Fibroblast of lung (primary cell): ENCODE data around the gene DKK3. TPM values are rescaled to one million over a fixed set of nuclear protein-coding genes. Genes with fewer than 3 reads are reported as not detected.
A peak's percentile ranks its signal among the peaks of the same experiment; 100 is the strongest.

Experiments
- DNase-seq, 2 donors: peaks; one replicate each; pipeline versions ENCODE4 v3.0.0 to v3.0.0-alpha.2; 2010; ENCODE audit warnings: low read depth in 2 of 2
- H2AFZ ChIP-seq: 2 replicates; pipeline ENCODE4 v1.5.1; 2012; ENCODE audit warnings: low read length, control low read depth, inconsistent platforms
- H3K27ac ChIP-seq: 2 replicates; pipeline ENCODE4 v1.5.1; 2011; ENCODE audit warnings: low read length, control low read depth; ENCODE audit not compliant: insufficient read depth
- H3K27me3 ChIP-seq: 2 replicates; pipeline ENCODE4 v1.5.1; 2011; ENCODE audit warnings: mild to moderate bottlenecking, low read length; ENCODE audit not compliant: control insufficient read depth, insufficient read depth
- H3K36me3 ChIP-seq: 2 replicates; pipeline ENCODE4 v1.5.1; 2011; ENCODE audit warnings: low read length; ENCODE audit not compliant: control insufficient read depth, insufficient read depth
- H3K4me1 ChIP-seq: 2 replicates; pipeline ENCODE4 v1.5.1; 2011; ENCODE audit warnings: low read length; ENCODE audit not compliant: control insufficient read depth, insufficient read depth; ENCODE audit errors: extremely low read depth
- H3K4me2 ChIP-seq: 2 replicates; pipeline ENCODE4 v1.5.1; 2011; ENCODE audit warnings: low read length, control low read depth; ENCODE audit not compliant: insufficient read depth; ENCODE audit errors: extremely low read depth
- H3K4me3 ChIP-seq, 4 experiments: fragments of 200-600 bp in 1 of 4; sonication (generic) in 1 of 4; replicated peaks in 1 of 4; 2 replicates each; pipeline ENCODE4 v1.5.1; 2011 to 2016; ENCODE audit warnings: low read length in 4 of 4, low read depth in 3 of 4, mild to moderate bottlenecking in 3 of 4, control low read depth in 2 of 4, inconsistent platforms in 1 of 4, mixed read lengths in 1 of 4; ENCODE audit not compliant: insufficient read depth in 1 of 4; ENCODE audit errors: control extremely low read depth in 1 of 4
- H3K79me2 ChIP-seq: 2 replicates; pipeline ENCODE4 v1.5.1; 2012; ENCODE audit warnings: mild to moderate bottlenecking, low read length, inconsistent platforms; ENCODE audit not compliant: control insufficient read depth, insufficient read depth
- H3K9ac ChIP-seq: 2 replicates; pipeline ENCODE4 v1.5.1; 2011; ENCODE audit warnings: mild to moderate bottlenecking, low read length, control low read depth; ENCODE audit not compliant: insufficient read depth
- H3K9me3 ChIP-seq: 2 replicates; pipeline ENCODE4 v1.5.1; 2012; ENCODE audit warnings: low read depth, low read length; ENCODE audit not compliant: control insufficient read depth, insufficient read depth
- H4K20me1 ChIP-seq: 2 replicates; pipeline ENCODE4 v1.5.1; 2011; ENCODE audit warnings: low read length; ENCODE audit not compliant: control insufficient read depth, insufficient read depth; ENCODE audit errors: extremely low read depth
- EZH2 ChIP-seq: IDR thresholded peaks from 2 replicates; pipeline ENCODE4 v1.5.1; 2012; ENCODE audit warnings: low read length, control low read depth, mild to moderate bottlenecking; ENCODE audit errors: missing control alignments
- polyA plus RNA-seq, 2 donors: library from polyadenylated mRNA; depleted of rRNA in 1 of 2; stranded (reverse) in 1 of 2; unstranded in 1 of 2; fragments of >200 nt; gene quantifications; 2 replicates each; pipeline ENCODE4 v1.2.1, GENCODE V29; 2011 to 2012; ENCODE audit warnings: missing spikeins in 1 of 2
- total RNA-seq: library from RNA; depleted of rRNA; stranded (reverse); fragments of >200 nt; gene quantifications from 2 replicates; pipeline ENCODE4 v1.2.1, GENCODE V29; 2014
- TF ChIP-seq, protein P1 (sequence below), 2 donors: IDR thresholded peaks in 1 of 2; conservative IDR thresholded peaks in 1 of 2; 1 replicate in 1 of 2; 2 replicates in 1 of 2; pipeline ENCODE4 v1.5.1; 2011 to 2012; ENCODE audit warnings: low read length in 2 of 2, control low read depth in 1 of 2, inconsistent platforms in 1 of 2, low read depth in 1 of 2, mild to moderate bottlenecking in 1 of 2

Gene DKK3
- total and polyA plus RNA-seq, 2 donors (not counting 1 experiment from before 2014, with no cell fraction given) = 1,064 to 1,566 TPM

DNA sequence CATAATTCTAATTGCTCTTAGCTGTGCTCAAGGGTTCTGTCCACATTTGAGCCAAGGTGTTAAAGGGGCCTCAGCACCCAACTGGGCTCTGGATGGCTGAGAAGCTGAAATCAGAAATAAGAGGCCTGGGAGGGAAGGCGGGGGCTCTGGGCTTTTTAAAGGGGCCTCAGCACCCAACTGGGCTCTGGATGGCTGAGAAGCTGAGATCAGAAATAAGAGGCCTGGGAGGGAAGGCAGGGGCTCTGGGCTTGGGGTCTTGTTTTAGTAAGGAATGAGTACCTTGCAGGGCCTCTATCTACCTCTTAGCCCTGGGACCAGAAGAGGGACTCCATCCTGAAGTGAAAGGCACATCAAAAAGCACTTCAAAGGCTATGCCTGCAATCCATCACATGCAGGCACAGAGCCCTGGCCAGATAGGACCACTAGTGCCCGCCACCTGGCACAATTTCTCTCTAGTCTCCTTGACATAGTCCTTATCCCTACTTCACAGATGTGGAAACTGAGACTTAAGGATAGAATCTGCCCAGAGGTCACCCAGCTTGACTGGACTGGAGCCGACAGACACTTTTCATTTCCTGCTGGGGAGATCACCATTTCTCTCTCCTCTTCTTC is 35.6 kb downstream of the DKK3 start:
- no peak for DNase-seq
- TF ChIP-seq, protein P1, sequence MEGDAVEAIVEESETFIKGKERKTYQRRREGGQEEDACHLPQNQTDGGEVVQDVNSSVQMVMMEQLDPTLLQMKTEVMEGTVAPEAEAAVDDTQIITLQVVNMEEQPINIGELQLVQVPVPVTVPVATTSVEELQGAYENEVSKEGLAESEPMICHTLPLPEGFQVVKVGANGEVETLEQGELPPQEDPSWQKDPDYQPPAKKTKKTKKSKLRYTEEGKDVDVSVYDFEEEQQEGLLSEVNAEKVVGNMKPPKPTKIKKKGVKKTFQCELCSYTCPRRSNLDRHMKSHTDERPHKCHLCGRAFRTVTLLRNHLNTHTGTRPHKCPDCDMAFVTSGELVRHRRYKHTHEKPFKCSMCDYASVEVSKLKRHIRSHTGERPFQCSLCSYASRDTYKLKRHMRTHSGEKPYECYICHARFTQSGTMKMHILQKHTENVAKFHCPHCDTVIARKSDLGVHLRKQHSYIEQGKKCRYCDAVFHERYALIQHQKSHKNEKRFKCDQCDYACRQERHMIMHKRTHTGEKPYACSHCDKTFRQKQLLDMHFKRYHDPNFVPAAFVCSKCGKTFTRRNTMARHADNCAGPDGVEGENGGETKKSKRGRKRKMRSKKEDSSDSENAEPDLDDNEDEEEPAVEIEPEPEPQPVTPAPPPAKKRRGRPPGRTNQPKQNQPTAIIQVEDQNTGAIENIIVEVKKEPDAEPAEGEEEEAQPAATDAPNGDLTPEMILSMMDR (conservative IDR thresholded peaks at IDR 0.05 in 1 of 2, IDR thresholded peaks at IDR 0.05 in 1 of 2; ENCODE audit: low read depth in 1 of 2, low read length in 2 of 2) = no peak
- TF ChIP-seq EZH2 = no peak
- H3K4me2 ChIP-seq = no peak overlapping the region
- peaks cover 8% of the 10 kb centered on the region for H3K36me3 ChIP-seq
- H3K4me1 ChIP-seq = peaks cover 58% of the 10 kb centered on the region
- peak overlapping the region; percentile 54 for H3K27ac ChIP-seq
- H3K4me3 ChIP-seq = no peak overlapping the region
- no peaks in the 10 kb centered on the region for H4K20me1 ChIP-seq
- H3K79me2 ChIP-seq = peaks cover 13% of the 10 kb centered on the region
- no peaks in the 10 kb centered on the region for H3K27me3 ChIP-seq
- no peaks in the 10 kb centered on the region for H3K9me3 ChIP-seq
- H2AFZ ChIP-seq = no peak overlapping the region
- peak overlapping the region; percentile 10 for H3K9ac ChIP-seq

DNA sequence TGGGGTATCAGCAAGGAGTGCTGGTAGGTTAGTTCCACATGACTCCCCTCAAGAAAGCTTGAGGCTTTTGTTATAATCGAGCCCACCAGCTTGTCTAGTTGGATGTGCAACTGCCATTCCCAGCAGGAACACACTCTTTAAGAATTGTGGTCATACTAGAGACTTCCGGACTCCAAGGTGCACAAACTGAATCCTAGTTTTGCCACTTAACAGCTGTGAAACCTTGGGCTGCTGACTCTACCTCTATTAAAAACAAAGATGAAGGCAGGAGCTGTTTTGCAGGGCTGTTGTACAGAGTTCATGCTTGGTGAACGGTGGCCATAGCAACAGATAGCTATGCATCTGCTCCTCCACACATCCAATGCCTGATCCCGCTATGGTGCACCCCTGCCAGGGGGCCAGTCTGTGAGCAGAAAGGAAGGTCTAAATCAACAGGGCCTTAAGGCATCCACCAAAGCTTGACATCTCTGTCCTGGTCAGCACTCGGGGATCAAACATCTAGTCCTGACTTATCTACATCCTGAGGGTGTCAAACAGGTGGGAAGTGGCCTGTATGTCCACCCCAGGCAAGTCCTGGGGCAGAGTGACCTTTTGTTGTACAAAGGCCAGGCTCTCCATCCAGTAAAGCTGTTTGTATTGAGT is 36.4 kb downstream of the DKK3 start:
- no peak for TF ChIP-seq EZH2
- TF ChIP-seq, protein P1 (conservative IDR thresholded peaks at IDR 0.05 in 1 of 2, IDR thresholded peaks at IDR 0.05 in 1 of 2; ENCODE audit: low read depth in 1 of 2, low read length in 2 of 2) = no peak
- DNase-seq = no peak
- Histone ChIP-seq H3K4me1 (peaks cover 52% of the 10 kb centered on the region), H3K27me3 (no peaks in the 10 kb centered on the region), H3K4me2 (no peak overlapping the region), H4K20me1 (no peaks in the 10 kb centered on the region), H3K79me2 (peaks cover 13% of the 10 kb centered on the region), H3K4me3 (no peak overlapping the region), H3K9ac (no peak overlapping the region), H3K36me3 (peaks cover 14% of the 10 kb centered on the region), H3K9me3 (no peaks in the 10 kb centered on the region), H2AFZ (no peak overlapping the region), H3K27ac (no peak overlapping the region)

DNA sequence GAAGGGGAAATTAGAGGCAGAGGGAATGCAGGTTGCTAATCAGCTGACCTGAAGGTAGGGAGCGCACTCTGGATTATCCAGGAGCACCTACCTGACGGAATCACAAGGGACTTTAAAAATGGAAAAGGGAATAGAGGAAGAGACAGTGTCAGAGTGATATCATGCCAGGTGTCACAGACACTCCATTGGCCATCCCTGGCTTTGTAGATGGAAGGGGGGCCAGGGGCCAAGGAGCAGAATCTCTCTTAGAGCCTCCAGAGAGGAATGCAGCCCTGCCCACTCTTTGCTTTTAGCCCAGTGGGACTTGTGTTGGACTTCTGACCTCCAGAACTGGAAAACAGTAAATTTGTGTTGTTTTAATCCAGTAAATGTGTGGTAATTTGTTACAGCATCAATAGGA is 37.9 kb downstream of the DKK3 start:
- Histone ChIP-seq H3K4me1 (peaks cover 40% of the 10 kb centered on the region), H3K4me2 (no peak overlapping the region), H3K9ac (no peak overlapping the region), H3K27ac (no peak overlapping the region), H3K4me3 (no peak overlapping the region), H4K20me1 (no peaks in the 10 kb centered on the region), H3K36me3 (peaks cover 24% of the 10 kb centered on the region), H2AFZ (no peak overlapping the region), H3K9me3 (no peaks in the 10 kb centered on the region), H3K79me2 (peaks cover 13% of the 10 kb centered on the region), H3K27me3 (no peaks in the 10 kb centered on the region)
- DNase-seq = no peak
- TF ChIP-seq, protein P1 (conservative IDR thresholded peaks at IDR 0.05 in 1 of 2, IDR thresholded peaks at IDR 0.05 in 1 of 2; ENCODE audit: low read depth in 1 of 2, low read length in 2 of 2) = no peak
- no peak for TF ChIP-seq EZH2
